DOHH2 (cell line): ENCODE measurements around the gene KIF19.

ENCODE experiments used
- H3F3A ChIP-seq: fragments of 200-600 bp; sonication (generic), shearing (Covaris generic); 2 replicates; pipeline ENCODE4 v1.6.0; 2016; ENCODE audit warnings: antibody characterized with exemption, mild to moderate bottlenecking; ENCODE audit not compliant: control insufficient read depth, insufficient read depth
- H3K27ac ChIP-seq: fragments of 200-600 bp; sonication (generic); 2 replicates; pipeline ENCODE4 v1.5.1; 2014; ENCODE audit warnings: low read depth, mild to moderate bottlenecking, low read length, moderate library complexity
- H3K27me3 ChIP-seq: fragments of 200-600 bp; sonication (generic); 2 replicates; pipeline ENCODE4 v1.6.1; 2014; ENCODE audit warnings: mild to moderate bottlenecking, low read length, mixed read lengths; ENCODE audit not compliant: control insufficient read depth
- H3K36me3 ChIP-seq: fragments of 200-600 bp; sonication (generic); 2 replicates; pipeline ENCODE4 v1.6.1; 2014; ENCODE audit warnings: mild to moderate bottlenecking, low read length, moderate library complexity, mixed read lengths; ENCODE audit not compliant: control insufficient read depth
- H3K4me1 ChIP-seq: fragments of 200-600 bp; sonication (generic); 2 replicates; pipeline ENCODE4 v1.6.1; 2014; ENCODE audit warnings: mild to moderate bottlenecking, low read length, mixed read lengths; ENCODE audit not compliant: control insufficient read depth
- H3K4me2 ChIP-seq: fragments of 200-600 bp; sonication (generic); 2 replicates; pipeline ENCODE4 v1.6.0; 2014; ENCODE audit warnings: mild to moderate bottlenecking, low read length, moderate library complexity
- H3K4me3 ChIP-seq: fragments of 200-600 bp; sonication (generic); 2 replicates; pipeline ENCODE4 v1.5.1; 2014; ENCODE audit warnings: mild to moderate bottlenecking, low read length, mixed read lengths
- H3K79me2 ChIP-seq: fragments of 200-600 bp; sonication (generic); 2 replicates; pipeline ENCODE4 v1.6.1; 2014; ENCODE audit warnings: mild to moderate bottlenecking, low read length, mixed read lengths; ENCODE audit not compliant: control insufficient read depth
- H3K9me2 ChIP-seq: fragments of 200-600 bp; sonication (generic); replicated peaks from 2 replicates; pipeline ENCODE4 v1.6.1; 2014; ENCODE audit warnings: mild to moderate bottlenecking, low read length, mixed read lengths; ENCODE audit not compliant: control insufficient read depth
- H3K9me3 ChIP-seq: fragments of 200-600 bp; sonication (generic); 2 replicates; pipeline ENCODE4 v1.6.1; 2014; ENCODE audit warnings: antibody characterized with exemption, low read length, mixed read lengths; ENCODE audit not compliant: control insufficient read depth, insufficient read depth
- H4K20me1 ChIP-seq: fragments of 200-600 bp; sonication (generic); 2 replicates; pipeline ENCODE4 v1.6.0; 2014; ENCODE audit warnings: low read depth, mild to moderate bottlenecking, antibody characterized with exemption, low read length, moderate library complexity; ENCODE audit not compliant: control insufficient read depth, insufficient read depth
- EZH2phosphoT487 ChIP-seq: fragments of 200-600 bp; sonication (generic); IDR thresholded peaks from 2 replicates; pipeline ENCODE4 v1.6.1; 2017; ENCODE audit warnings: borderline replicate concordance, mild to moderate bottlenecking, antibody characterized with exemption, low read length, moderate library complexity, mixed read lengths
- TF ChIP-seq, protein P1 (sequence below): fragments of 200-600 bp; sonication (generic); IDR thresholded peaks from one replicate; pipeline ENCODE4 v1.5.1; 2014; ENCODE audit warnings: antibody characterized with exemption, mild to moderate bottlenecking, low read depth, low read length; ENCODE audit not compliant: poor library complexity, severe bottlenecking

KIF19 gene

DNA sequence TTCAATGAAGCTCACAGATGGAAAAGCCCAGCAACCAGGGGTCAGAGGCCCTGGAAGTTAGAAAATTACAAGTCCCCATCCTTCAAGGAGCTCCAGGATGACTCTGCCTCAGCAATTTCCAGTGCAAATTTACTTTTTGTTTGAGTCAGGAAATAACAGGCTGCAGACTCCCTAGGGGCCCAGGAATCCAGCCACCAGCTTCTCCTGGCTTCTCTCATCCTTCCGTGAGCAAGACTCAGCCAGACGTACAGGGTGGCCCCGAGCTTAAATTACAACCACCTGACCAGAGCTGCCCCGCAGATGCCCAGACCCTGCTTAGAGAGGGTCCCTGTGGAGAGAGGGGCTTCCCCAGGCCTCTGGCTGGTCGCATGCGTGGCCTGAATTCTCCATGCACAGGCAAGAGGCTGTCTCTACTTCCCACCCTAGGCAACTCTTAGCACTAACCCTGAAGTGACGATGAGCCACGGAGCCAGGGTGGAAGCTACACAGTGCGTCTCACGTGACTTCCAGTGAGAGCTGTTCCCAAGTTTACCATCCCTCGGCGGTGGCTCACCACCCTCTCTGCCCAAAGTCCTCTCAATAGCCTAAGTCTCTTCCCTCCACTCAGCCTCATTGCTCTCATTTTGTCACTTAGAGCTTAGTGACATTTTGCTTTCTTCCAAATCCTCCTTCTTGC is 68.4 kb downstream of the KIF19 start:
- Histone ChIP-seq H4K20me1 (no peaks in the 10 kb centered on the region), H3K4me2 (no peak overlapping the region), H3K36me3 (no peaks in the 10 kb centered on the region), H3K4me1 (no peaks in the 10 kb centered on the region), H3K9me3 (no peaks in the 10 kb centered on the region), H3K27me3 (no peaks in the 10 kb centered on the region), H3F3A (no peaks in the 10 kb centered on the region), H3K27ac (no peak overlapping the region), H3K79me2 (no peaks in the 10 kb centered on the region), H3K9me2 (no peaks in the 10 kb centered on the region), H3K4me3 (no peak overlapping the region)
- TF ChIP-seq, protein P1, sequence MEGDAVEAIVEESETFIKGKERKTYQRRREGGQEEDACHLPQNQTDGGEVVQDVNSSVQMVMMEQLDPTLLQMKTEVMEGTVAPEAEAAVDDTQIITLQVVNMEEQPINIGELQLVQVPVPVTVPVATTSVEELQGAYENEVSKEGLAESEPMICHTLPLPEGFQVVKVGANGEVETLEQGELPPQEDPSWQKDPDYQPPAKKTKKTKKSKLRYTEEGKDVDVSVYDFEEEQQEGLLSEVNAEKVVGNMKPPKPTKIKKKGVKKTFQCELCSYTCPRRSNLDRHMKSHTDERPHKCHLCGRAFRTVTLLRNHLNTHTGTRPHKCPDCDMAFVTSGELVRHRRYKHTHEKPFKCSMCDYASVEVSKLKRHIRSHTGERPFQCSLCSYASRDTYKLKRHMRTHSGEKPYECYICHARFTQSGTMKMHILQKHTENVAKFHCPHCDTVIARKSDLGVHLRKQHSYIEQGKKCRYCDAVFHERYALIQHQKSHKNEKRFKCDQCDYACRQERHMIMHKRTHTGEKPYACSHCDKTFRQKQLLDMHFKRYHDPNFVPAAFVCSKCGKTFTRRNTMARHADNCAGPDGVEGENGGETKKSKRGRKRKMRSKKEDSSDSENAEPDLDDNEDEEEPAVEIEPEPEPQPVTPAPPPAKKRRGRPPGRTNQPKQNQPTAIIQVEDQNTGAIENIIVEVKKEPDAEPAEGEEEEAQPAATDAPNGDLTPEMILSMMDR: no peak
- TF ChIP-seq EZH2phosphoT487: no peak

GRCh38 chr17:74394977-74395376 is 69.0 kb downstream of the KIF19 start:
- H3K9me3 ChIP-seq: no peaks in the 10 kb centered on the region
- H3K79me2 ChIP-seq: no peaks in the 10 kb centered on the region
- H3K4me1 ChIP-seq: no peaks in the 10 kb centered on the region
- TF ChIP-seq, protein P1: no peak
- no peak for TF ChIP-seq EZH2phosphoT487
- H3F3A ChIP-seq: no peaks in the 10 kb centered on the region
- H3K9me2 ChIP-seq: no peaks in the 10 kb centered on the region
- no peaks in the 10 kb centered on the region for H3K36me3 ChIP-seq
- no peaks in the 10 kb centered on the region for H4K20me1 ChIP-seq
- H3K4me2 ChIP-seq: no peak overlapping the region
- no peaks in the 10 kb centered on the region for H3K27me3 ChIP-seq
- no peak overlapping the region for H3K27ac ChIP-seq
- no peak overlapping the region for H3K4me3 ChIP-seq

GRCh38 chr17:74396567-74396966 is 70.5 kb downstream of the KIF19 start:
- Histone ChIP-seq H3K9me3 (no peaks in the 10 kb centered on the region), H3K36me3 (no peaks in the 10 kb centered on the region), H3K27ac (no peak overlapping the region), H3K79me2 (no peaks in the 10 kb centered on the region), H3K9me2 (no peaks in the 10 kb centered on the region), H3F3A (no peaks in the 10 kb centered on the region), H4K20me1 (no peaks in the 10 kb centered on the region), H3K27me3 (no peaks in the 10 kb centered on the region), H3K4me3 (no peak overlapping the region), H3K4me1 (no peaks in the 10 kb centered on the region), H3K4me2 (no peak overlapping the region)
- no peak for TF ChIP-seq EZH2phosphoT487
- TF ChIP-seq, protein P1: no peak
